Osteoblast (primary cell): ENCODE data around the gene EXD3. TPM values are rescaled to one million over a fixed set of nuclear protein-coding genes. Genes with fewer than 3 reads are reported as not detected.

Experiments used
- DNase-seq: peaks from one replicate; pipeline ENCODE4 v3.0.0; 2011; ENCODE audit warnings: low spot score, mixed read lengths; ENCODE audit not compliant: insufficient read length; ENCODE audit errors: missing footprints
- H2AFZ ChIP-seq: 2 replicates; pipeline ENCODE4 v1.6.0; 2011; ENCODE audit warnings: mild to moderate bottlenecking, low read length
- H3K27ac ChIP-seq: 2 replicates; pipeline ENCODE4 v1.5.1; 2011; ENCODE audit warnings: mild to moderate bottlenecking, low read depth, low read length, moderate library complexity
- H3K27me3 ChIP-seq: 2 replicates; pipeline ENCODE4 v1.6.0; 2012; ENCODE audit warnings: mild to moderate bottlenecking, control low read depth, inconsistent platforms, low read length, moderate library complexity; ENCODE audit not compliant: insufficient read depth
- H3K36me3 ChIP-seq: 2 replicates; pipeline ENCODE4 v1.5.1; 2011; ENCODE audit warnings: mild to moderate bottlenecking, low read length, control low read depth, moderate library complexity; ENCODE audit not compliant: insufficient read depth
- H3K4me1 ChIP-seq: 2 replicates; pipeline ENCODE4 v1.5.1; 2011; ENCODE audit warnings: mild to moderate bottlenecking, low read length, control low read depth, moderate library complexity; ENCODE audit not compliant: insufficient read depth
- H3K4me2 ChIP-seq: 2 replicates; pipeline ENCODE4 v1.6.0; 2011; ENCODE audit warnings: mild to moderate bottlenecking, low read length; ENCODE audit not compliant: insufficient read depth
- H3K4me3 ChIP-seq: fragments of 200-600 bp; sonication (generic); 3 replicates; pipeline ENCODE4 v1.5.1; 2012; ENCODE audit warnings: mild to moderate bottlenecking, low read length, inconsistent platforms; ENCODE audit not compliant: insufficient read depth
- H3K79me2 ChIP-seq: 2 replicates; pipeline ENCODE4 v1.6.0; 2012; ENCODE audit warnings: mild to moderate bottlenecking, low read length, control low read depth, inconsistent platforms; ENCODE audit not compliant: insufficient read depth
- H3K9me3 ChIP-seq: 2 replicates; pipeline ENCODE4 v1.5.1; 2011; ENCODE audit warnings: low read depth, low read length, control low read depth
- H4K20me1 ChIP-seq: 2 replicates; pipeline ENCODE4 v1.6.0; 2012; ENCODE audit warnings: mild to moderate bottlenecking, low read length, control low read depth; ENCODE audit not compliant: insufficient read depth
- total RNA-seq: library from RNA; depleted of rRNA; stranded (reverse); fragments of >200 nt; gene quantifications from 2 replicates; pipeline ENCODE4 v1.2.3, GENCODE V29; 2012
- TF ChIP-seq, protein P1 (sequence below): IDR thresholded peaks from 2 replicates; pipeline ENCODE4 v1.5.1; 2011; ENCODE audit warnings: mild to moderate bottlenecking, low read depth, low read length, moderate library complexity; ENCODE audit errors: extremely low read depth

The EXD3 gene
- total RNA-seq, 1 donor = 7.6 TPM

DNA sequence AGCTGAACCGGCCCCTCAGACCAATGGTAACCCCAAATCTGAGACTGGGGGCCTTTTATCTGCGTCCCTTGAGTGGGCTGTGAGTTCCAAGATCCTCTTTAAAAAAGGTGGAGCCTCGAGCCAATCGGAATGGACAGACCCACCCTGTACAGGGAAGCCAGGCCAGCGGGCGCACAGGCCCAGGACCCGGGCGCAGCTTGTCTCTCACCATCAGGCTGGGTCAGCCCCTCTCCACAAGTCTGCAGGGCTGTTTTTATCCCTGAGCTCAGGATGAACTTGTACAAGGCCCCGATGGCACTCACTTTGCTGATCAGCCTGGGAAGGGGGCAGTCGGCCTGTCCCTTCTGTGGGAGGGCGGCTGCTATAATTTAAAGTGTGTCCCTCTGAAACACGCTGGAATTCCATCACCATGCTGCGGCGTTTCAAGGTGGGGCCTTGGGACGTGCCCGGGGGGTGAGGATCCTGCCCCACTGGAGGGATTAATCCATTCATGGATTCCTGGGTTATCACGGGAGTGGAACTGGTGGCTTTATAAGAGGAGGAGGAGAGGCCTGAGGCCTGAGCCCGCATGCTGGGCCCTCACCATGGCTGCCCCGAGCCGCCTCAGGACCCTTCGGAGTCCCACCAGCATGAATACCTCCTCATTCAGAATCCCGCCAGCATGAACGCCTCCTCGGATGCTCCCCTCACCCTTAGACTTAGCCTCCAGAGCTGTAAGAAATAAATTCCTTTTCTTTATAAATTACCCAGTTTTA, 14.1 kb downstream of the EXD3 start:
- Histone ChIP-seq H4K20me1 (peaks cover 18% of the 10 kb centered on the region), H3K79me2 (no peaks in the 10 kb centered on the region), H3K27ac (no peak overlapping the region), H3K4me1 (peaks cover 31% of the 10 kb centered on the region), H3K4me2 (no peak overlapping the region), H3K27me3 (no peaks in the 10 kb centered on the region), H3K9me3 (no peaks in the 10 kb centered on the region), H2AFZ (no peak overlapping the region), H3K4me3 (no peak overlapping the region), H3K36me3 (no peaks in the 10 kb centered on the region)
- TF ChIP-seq, protein P1, sequence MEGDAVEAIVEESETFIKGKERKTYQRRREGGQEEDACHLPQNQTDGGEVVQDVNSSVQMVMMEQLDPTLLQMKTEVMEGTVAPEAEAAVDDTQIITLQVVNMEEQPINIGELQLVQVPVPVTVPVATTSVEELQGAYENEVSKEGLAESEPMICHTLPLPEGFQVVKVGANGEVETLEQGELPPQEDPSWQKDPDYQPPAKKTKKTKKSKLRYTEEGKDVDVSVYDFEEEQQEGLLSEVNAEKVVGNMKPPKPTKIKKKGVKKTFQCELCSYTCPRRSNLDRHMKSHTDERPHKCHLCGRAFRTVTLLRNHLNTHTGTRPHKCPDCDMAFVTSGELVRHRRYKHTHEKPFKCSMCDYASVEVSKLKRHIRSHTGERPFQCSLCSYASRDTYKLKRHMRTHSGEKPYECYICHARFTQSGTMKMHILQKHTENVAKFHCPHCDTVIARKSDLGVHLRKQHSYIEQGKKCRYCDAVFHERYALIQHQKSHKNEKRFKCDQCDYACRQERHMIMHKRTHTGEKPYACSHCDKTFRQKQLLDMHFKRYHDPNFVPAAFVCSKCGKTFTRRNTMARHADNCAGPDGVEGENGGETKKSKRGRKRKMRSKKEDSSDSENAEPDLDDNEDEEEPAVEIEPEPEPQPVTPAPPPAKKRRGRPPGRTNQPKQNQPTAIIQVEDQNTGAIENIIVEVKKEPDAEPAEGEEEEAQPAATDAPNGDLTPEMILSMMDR = no peak
- peak; percentile 78 for DNase-seq

DNA sequence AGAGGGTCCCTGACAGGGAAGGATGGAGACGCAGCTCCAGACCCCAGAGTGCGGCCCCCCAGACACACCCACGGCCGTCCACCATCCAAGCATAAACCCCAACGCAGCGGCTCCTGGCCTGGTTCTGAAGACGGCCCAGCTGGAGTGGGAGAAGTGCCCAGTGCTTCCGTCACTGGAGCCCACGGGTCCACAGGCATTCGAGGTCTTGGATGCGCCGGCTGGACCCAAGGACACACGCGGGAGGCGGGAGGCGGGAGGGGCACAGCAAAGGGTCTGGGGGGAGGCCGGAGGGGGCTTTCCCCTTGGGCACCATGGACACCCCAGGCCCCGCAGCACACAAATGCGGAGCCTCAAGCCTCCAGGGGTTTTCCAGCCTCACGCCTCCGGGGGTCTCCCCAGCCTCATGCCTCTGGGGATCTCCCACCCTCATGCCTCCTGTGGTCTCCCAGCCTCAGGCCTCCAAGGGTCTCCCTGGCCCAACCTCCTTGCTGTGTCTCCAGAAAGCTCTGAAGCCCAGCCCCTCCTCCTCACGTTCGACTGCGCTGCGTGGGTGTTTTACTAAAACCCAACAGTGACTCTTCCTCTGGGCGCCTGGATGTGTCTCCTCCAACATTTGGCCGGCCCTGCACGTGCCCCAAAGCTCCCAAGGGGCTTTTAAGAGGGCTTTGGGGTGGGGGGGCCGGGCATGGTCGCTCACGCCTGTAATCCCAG, 15.2 kb downstream of the EXD3 start:
- Histone ChIP-seq H3K9me3 (no peaks in the 10 kb centered on the region), H3K79me2 (no peaks in the 10 kb centered on the region), H3K36me3 (no peaks in the 10 kb centered on the region), H3K27ac (no peak overlapping the region), H3K27me3 (no peaks in the 10 kb centered on the region), H3K4me3 (peak overlapping the region; percentile 70), H2AFZ (peak overlapping the region; percentile 56), H4K20me1 (peaks cover 22% of the 10 kb centered on the region), H3K4me2 (peak overlapping the region; percentile 84), H3K4me1 (peaks cover 29% of the 10 kb centered on the region)
- TF ChIP-seq, protein P1 = no peak
- peak; percentile 96 for DNase-seq

- TF ChIP-seq, protein P1 = peak; percentile 51
- Histone ChIP-seq H3K27me3 (no peaks in the 10 kb centered on the region), H2AFZ (peak overlapping the region; percentile 56), H3K27ac (peak overlapping the region; percentile 56), H4K20me1 (peaks cover 22% of the 10 kb centered on the region), H3K36me3 (no peaks in the 10 kb centered on the region), H3K9me3 (no peaks in the 10 kb centered on the region), H3K4me2 (peak overlapping the region; percentile 84), H3K4me3 (peak overlapping the region; percentile 70), H3K79me2 (no peaks in the 10 kb centered on the region), H3K4me1 (peaks cover 22% of the 10 kb centered on the region)
- DNase-seq = peak; percentile 99
Observed at GRCh38 chr9:137406876-137407589, 15.9 kb downstream of the EXD3 start.
